Measurements from ENCODE around the gene REM1.
"Not testable (repeated sequence)": the region's sequence is repeated elsewhere in the genome, so short reads cannot be mapped to it uniquely, and the experiment has no call there.

The REM1 gene, protein sequence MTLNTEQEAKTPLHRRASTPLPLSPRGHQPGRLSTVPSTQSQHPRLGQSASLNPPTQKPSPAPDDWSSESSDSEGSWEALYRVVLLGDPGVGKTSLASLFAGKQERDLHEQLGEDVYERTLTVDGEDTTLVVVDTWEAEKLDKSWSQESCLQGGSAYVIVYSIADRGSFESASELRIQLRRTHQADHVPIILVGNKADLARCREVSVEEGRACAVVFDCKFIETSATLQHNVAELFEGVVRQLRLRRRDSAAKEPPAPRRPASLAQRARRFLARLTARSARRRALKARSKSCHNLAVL

DNA sequence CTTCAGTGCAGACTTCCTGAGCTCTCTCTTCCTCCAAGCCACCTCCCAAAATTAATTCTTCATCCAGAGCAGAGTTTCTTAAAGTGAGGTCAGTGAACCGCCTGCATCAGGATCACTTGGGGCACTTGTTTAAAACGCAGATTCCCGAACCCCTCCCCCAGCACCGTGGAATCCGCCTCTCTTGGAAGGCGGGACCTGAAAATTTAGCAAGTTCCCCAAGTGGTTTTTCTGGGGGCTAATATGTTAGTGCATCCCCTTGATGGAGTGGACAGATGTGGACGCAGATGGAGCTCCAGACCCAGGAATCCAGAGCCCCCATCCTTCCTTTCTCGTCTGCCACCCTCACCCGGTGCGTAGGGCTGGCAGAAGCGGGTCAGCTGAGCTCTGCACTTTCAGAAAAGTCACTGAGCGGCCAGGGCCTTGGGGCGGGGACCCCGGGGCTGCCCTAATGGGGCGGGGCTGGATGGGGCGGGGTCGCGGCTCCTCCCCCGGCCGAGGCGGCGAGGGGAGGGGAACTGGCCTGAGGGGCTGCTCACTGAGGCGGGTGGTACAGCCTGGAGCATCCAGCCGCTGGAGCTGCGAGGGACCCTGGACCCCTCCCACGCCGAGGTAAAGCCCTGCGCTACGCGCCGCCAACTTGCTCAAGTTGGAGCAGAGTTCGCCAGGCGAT, at the start of gene REM1, which contains the start of gene DEFB124:
REM1 (plus strand) TSS at position 531 of the 670 bp plus-strand sequence. CDS start 1,158 bp downstream, outside the sequence.
DEFB124 (minus strand) TSS at position 370 of the 670 bp plus-strand sequence. CDS start 2,114 bp downstream, outside the sequence.
- DNase-seq (ENCODE audit: low read depth): no peak

DNA sequence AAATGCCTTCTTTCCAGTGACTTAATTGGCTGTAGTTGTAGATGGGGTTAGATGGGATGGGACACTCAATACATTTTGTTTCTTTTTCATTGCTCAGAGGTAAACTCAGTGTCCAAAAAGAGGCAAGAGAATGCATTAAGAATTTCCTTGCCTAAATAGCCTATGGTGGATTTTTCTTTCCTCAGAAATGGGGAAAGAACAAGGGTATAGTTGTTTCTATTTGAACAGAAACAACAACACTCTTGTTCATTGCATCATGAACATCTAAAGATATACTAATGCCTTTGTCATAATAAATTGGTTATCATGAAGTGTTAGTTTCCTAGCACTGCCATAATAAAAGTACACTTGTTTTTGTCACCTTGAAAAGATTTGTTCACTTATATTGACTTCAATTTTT, 49.3 kb upstream of the REM1 start:
- DNase-seq (ENCODE audit: low read depth): no peak

DNA sequence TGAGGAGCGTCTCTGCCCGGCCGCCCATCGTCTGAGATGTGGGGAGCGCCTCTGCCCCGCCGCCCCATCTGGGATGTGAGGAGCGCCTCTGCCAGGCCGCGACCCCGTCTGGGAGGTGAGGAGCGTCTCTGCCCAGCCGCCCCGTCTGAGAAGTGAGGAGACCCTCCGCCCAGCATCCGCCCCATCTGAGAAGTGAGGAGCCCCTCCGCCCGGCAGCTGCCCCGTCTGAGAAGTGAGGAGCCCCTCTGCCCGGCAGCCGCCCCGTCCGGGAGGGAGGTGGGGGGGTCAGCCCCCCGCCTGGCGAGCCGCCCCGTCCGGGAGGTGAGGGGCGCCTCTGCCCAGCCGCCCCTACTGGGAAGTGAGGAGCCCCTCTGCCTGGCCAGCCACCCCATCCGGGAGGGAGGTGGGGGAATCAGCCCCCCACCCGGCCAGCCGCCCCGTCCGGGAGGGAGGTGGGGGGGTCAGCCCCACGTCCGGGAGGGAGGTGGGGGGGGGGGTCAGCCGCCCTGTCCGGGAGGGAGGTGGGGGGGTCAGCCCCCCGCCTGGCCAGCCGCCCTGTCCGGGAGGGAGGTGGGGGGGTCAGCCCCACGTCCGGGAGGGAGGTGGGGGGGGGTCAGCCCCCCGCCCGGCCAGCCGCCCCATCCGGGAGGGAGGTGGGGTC, 48.1 kb upstream of the REM1 start:
- DNase-seq (ENCODE audit: low read depth): not testable (repeated sequence)

DNA sequence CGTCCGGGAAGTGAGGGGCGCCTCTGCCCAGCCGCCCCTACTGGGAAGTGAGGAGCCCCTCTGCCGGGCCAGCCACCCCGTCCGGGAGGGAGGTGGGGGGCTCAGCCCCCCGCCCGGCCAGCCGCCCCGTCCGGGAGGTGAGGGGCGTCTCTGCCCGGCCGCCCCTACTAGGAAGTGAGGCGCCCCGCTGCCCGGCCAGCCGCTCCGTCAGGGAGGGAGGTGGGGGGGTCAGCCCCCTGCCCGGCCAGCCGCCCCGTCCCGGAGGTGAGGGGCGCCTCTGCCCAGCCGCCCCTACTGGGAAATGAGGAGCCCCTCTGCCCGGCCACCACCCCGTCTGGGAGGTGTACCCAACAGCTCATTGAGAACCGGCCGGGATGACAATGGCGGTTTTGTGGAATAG, 47.5 kb upstream of the REM1 start:
- DNase-seq (ENCODE audit: low read depth): not testable (repeated sequence)

DNA sequence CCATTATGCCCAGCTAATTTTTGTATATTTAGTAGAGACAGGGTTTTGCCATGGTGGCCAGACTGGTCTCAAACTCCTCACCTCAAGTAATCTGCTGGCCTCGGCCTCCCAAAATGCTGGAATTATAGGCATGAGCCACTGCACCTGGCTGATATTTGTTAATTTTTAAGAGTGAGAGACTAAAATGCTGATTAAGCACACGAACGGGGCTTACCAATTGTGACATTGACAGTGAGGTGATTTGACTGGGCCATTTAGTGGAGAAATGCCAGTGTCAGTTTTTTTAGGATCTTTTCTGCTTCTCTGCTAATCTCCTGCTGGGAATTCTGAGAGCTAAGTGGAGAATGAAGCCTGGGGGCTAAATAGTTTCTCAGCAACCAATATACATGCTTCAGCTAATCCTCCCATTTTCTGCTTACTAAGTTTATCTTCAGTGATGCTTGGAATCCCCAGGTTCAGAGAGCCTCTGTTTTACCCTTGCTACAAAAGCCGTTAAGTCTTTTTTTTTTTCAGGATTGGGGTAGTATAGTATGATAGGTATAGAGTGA, 44.4 kb upstream of the REM1 start:
- no peak for DNase-seq (ENCODE audit: low read depth)

DNA sequence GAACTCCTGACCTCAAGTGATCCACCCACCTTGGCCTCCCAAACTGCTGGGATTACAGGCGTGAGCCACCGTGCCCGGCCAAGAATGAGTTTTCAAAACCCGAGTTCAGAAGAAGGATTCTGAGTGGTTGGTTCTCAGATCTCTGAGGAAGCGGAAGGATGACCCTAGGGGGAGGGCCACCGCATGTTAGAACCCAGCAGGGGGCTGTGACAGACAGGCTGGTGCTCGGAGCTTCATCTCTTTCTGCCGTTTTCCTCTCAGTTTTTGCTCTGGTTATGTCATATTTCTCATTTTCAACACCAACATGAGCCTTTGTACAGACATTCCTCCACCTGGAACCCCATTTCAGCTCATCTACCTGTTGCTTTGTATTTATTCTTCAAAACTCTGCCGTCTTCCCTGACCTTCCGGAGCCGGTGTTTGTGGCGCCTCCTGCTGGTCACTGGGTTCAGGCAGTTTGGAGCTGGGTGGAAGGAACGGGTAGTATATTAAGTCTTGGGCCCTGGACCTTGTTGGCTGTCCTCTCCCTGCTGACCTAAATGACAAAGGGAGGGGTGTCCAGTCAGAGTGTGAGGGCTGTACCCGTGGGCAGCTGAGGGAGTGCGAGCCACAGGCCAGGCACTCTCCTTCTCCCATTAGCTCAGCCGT, 35.0 kb upstream of the REM1 start, which contains the start of gene DEFB123:
DEFB123 (plus strand) TSS at position 621 of the 648 bp plus-strand sequence. CDS start 67 bp downstream, outside the sequence.
- no peak for DNase-seq (ENCODE audit: low read depth)

DNA sequence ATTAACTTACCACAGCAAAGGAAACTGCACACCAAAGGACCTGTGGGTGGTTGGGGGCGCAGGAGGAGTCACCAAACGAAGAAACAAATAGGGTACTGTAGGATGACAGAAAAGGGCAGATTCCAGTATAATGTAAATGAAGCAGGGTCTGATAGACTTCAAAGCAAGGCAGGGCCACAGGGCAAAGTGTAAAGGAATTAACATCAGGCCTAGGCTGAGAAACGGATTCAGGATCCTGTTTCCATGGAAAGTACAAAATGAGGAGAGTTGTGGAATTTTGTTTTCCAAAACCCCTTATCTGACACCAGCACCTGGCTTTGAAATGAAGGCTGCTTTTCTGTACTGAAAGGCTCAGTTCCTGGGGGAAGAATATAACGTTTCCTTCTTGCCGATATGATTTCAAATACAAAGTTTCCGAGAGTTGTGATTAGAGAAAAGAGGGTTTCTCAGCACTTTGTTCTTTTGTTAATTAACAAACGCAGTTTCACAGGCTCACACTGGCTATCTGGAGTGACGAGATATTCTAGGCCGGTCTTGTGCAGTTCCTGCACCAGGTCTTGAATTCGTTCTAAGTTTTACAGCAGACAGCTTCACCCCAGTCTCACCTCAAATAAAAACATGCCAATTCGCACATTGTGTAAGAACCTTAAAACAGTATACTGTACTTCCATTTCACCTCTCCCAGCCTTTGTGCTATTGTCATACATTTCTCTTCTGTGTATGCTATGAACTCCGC, 28.8 kb upstream of the REM1 start:
- DNase-seq (ENCODE audit: low read depth): no peak

DNA sequence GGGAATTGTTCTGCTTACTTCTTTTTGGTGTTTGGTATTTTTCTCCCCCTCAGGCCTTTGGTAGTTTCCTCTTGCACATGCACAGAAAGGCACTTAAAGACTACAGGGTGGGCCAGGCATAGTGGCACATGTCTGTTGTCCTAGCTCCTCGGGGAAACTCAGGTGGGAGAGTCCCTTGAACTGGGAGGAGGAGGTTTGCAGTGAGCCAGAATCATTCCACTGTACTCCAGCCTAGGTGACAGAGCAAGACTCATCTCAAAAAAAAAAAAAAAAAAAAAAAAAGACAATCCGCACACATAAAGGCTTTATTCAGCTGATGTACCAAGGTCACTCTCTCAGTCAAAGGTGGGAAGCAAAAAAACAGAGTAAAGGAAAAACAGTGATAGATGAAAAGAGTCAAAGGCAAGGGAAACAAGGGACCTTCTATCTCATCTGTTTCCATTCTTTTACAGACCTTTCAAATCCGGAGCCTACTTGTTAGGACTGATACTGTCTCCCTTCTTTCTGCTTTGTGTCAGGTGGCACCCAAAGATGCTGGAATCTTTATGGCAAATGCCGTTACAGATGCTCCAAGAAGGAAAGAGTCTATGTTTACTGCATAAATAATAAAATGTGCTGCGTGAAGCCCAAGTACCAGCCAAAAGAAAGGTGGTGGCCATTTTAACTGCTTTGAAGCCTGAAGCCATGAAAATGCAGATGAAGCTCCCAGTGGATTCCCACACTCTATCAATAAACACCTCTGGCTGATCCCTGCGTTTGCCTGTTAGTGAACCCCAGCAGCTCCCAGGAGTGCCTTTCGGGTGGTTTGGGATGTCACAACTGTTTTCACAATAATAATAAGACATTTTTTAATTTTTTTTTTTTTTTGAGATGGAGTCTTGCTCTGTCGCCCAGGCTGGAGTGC, 25.3 kb upstream of the REM1 start:
- no peak for DNase-seq (ENCODE audit: low read depth)

DNA sequence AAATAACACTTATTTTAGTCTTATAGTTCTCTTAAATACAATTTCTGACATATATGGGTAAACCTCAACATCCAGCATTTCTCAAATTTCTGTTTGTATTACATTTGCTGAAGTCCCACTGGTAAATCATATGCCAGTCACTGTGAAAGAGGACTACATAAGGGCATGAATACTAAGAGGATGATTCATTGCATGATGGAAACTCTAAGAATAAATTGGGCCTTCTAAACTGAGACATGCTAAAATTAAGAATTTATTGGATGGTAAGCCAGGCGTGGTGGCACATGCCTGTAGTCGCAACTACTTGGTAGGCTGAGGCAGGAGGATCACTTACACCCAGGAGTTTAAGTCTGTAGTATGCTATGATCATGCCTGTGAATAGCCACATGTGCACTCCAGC, 22.5 kb upstream of the REM1 start:
- DNase-seq (ENCODE audit: low read depth): no peak

DNA sequence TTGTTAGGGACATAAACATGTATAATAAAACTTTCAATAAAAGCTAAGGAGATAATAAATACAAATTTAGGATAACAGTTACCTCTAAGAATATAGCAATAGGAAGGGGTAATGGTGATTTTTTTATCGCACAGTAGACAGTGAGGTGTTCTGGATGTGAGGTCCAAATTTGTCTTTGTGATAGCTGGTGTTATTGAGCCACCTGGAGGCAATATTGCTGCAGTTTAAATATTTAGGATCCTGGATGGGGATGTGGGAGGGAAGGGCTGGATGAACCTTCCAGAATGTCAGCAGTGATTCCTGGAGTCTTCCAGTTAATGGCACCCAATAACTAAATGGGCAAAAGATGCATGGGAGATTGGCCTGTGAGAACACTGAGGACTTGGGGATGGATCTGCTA, 20.7 kb upstream of the REM1 start:
- no peak for DNase-seq (ENCODE audit: low read depth)

DNA sequence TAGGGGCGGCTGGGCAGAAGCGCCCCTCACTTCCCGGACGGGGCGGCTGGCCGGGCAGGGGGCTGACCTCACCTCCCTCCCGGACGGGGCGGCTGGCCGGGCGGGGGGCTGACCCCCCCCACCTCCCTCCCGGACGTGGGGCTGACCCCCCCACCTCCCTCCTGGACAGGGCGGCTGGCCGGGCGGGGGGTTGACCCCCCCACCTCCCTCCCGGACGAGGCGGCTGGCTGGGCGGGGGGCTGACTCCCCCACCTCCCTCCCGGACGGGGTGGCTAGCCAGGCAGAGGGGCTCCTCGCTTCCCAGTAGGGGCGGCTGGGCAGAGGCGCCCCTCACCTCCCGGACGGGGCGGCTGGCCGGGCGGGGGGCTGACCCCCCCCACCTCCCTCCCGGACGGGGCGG, 4.1 kb upstream of the REM1 start:
- DNase-seq (ENCODE audit: low read depth): not testable (repeated sequence)

DNA sequence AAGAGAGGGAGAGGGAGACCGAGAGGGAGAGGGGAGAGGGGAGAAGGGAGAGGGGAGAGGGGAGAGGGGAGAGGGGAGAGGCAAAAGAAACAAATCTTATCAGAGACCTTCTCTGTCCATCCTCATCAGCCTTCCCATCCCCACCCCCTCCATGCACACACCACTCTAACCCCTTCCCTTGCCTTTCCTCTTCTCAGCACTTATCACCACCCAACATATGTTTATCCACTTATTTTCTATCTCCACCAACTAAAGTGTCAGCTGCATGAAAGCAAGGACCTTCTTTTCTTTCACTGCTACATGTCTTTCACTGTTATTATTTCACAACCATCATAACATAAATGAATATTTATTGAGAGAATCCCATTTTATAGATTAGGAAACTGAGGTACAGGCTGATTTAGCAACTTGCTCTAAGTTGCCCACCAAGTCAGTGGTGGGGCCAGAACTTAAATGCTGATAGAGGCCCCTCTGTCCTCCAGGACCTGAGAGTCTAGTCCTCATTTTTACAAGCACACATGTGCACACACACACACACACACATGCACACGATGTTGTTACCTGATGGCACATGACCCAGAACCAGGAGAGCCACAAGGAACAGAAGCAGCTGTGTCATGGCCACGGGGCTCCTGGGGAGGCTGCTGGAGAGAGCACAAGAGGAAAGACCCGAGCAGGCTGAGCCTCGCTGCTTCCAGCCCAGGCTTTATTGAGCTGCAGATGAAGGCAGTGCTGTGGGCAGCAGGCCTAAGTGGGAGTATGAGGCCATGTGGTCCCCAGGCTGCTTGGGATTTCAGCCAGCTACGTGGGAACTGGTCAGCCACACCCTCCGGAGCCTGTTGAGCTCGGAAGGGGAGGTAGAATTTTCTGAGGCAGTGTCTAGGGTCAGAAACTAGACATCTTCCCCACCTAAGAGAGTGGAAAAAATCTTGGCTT, 2.4 kb upstream of the REM1 start:
- no peak for DNase-seq (ENCODE audit: low read depth)

DNA sequence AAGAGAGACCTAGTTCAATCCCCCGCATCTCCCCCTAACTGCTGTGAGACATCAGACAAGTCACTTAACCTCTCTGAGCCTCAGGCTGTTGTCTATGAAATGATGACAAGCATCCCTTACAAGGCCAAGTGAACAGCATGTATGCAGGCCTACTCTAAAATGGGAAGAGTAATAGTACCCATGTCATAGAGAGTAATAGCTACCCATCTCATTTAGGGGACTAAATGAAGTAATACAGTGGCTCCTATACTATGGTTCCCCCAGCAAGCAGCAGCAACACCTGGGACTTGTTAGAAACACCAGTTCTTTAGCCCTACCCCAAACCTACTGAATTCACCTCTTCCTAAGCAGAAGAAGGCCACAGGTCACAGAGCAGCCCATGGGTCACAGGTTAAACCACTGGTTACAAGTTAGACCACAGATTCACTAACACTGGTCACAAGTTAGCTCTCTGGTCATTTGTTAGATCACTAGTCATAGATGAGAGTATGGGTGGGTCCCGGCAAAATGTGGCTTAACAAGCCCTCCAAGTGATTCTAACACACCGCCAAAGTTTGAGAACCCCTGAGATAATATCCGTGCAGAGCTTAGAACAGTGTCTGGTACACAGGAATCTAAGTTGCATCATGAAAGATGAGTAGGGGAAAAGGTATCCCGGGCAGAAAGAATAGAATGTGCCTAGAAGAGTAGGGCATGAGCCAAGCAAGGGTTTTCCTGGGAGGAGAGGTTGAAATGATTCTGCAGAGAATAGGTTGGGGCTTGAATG, 1.6 kb upstream of the REM1 start:
- DNase-seq (ENCODE audit: low read depth): no peak

DNA sequence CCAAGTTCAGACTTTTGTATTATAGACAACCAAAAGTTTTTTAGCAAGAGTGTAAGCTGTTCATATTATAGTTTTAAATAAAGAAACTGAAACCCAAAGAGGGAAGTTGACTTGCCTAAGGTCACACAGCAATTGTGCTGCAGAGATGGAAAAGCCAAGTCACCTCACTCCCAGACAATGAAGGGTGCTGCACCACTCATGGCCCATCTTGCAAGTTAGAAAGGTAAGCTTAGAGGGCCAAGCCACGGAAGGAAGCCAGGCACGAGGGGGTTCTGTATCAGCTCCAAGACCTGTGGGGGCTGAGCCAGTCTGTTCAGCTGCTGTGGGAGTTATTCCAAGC, 1.0 kb upstream of the REM1 start:
- DNase-seq (ENCODE audit: low read depth): no peak

DNA sequence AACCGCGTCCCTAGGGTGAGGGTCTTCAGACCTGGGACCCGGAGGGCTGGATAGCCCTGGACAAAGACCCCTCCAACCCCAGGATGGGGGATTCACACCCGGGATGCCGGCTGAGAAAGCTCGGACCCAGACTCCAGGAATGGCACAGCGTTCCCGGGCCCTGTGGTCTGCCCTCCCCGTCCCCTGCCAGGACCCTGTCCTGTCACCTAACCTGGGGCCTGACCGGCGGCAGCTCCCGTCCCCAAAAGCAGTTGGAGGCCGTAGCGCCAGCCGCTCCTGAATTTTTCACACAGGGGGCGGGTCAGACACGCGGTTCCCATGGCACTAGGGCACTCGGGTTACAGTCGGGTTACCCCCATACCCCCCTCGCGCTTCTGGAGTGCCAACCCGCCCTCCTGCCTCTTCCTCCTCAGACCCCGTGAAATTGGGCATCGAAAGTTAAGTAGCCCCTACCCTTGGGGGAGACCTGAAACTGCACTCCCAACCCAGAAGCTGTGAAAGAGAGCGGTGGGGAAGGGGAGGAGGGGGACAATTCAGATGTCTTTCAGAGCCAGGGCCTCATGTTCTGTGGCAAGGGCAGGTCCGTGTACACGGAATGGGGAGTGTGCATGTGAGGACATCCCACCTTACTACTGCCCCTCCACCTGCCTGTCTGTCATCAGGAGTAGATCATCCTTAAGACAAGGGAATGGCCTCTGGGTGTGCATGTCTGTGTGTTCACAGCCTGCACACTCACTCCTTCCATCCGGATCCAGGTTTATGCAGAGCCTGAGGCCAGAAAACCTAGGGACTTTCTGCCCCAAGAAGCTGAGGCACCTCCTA, 595 bp downstream of the REM1 start:
- DNase-seq (ENCODE audit: low read depth): no peak

DNA sequence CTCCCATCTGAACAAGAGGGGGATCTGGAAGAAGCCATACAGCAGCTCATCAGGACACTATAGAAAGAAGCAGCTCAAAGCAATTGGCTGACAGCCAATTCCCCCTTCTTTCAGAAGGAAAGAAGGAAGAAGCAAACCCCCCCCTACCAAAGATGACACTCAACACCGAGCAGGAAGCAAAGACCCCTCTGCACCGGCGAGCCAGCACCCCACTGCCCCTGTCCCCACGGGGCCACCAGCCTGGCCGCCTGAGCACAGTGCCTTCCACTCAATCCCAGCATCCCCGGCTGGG, 1.2 kb downstream of the REM1 start:
- no peak for DNase-seq (ENCODE audit: low read depth)

DNA sequence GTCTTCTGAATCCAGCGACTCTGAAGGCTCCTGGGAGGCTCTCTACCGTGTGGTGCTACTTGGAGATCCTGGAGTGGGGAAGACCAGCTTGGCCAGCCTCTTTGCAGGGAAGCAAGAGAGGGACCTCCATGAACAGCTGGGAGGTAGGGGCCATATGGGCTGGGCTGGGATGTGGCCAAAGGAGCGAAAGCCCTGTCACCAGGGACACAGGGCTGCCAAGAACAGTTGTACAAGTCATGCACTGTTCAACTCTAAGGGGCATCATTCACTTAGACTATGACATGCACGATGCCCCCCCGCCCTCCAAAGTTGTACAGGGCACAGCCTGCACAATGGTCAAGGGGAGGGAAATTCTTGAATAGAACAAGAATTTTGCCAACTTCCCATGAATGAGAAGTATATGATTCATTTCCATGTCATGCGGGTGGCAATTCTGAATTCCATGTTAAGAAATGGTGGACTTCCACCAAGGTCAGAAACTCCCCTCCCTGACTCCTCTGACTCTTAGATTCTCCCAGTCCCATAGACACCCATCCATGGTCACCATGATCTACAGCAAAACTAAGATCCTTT, 1.6 kb downstream of the REM1 start:
- DNase-seq (ENCODE audit: low read depth): no peak

DNA sequence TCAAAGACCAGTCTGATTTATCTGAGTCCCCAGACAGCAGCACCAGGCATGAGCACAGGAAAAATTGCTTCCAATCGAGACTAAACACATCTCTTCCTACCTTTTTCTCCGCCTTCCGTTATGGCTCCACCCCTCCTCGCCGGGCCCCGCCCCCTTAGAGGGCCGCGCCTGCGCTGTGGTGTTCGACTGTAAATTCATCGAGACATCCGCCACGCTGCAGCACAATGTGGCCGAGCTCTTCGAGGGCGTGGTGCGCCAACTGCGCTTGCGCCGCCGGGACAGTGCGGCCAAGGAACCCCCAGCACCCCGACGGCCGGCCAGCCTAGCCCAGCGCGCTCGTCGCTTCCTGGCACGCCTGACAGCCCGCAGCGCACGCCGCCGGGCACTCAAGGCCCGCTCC, 8.9 kb downstream of the REM1 start:
- no peak for DNase-seq (ENCODE audit: low read depth)

Data from activated T-cell treated with anti-CD3 and anti-CD28 coated beads for 24 hours (primary cell).